GM23248 (cell line): ENCODE measurements around the gene ATP8B2.

Experiments
- EZH2 ChIP-seq: fragments of 200-600 bp; sonication (generic); IDR thresholded peaks from 2 replicates; pipeline ENCODE4 v1.6.1; 2018; ENCODE audit warnings: antibody characterized with exemption, mild to moderate bottlenecking; ENCODE audit not compliant: insufficient read depth, poor library complexity, severe bottlenecking
- EZH2phosphoT487 ChIP-seq: fragments of 200-600 bp; sonication (generic); IDR thresholded peaks from 2 replicates; pipeline ENCODE4 v1.6.1; 2018; ENCODE audit warnings: antibody characterized with exemption, moderate library complexity, mild to moderate bottlenecking, low read depth; ENCODE audit not compliant: insufficient read depth

GRCh38 chr1:154276797-154277196 lies 48.5 kb upstream of the ATP8B2 start:
- TF ChIP-seq EZH2 (no peak), EZH2phosphoT487 (no peak)
